GM21737 (cell line): Measurements from ENCODE around the gene DCAF11.

Source experiments
- ATAC-seq: cut with Tn5 transposase; IDR thresholded peaks from one replicate; pipeline ENCODE4 v1.9.1; 2021; ENCODE audit warnings: mild to moderate bottlenecking, moderate library complexity; ENCODE audit not compliant: unreplicated experiment

Gene DCAF11

GRCh38 chr14:24137529-24138395, 23.2 kb downstream of the DCAF11 start:
- ATAC-seq: no peak

GRCh38 chr14:24138396-24139271, 24.1 kb downstream of the DCAF11 start:
- no peak for ATAC-seq

GRCh38 chr14:24139272-24139934, 24.8 kb downstream of the DCAF11 start:
- ATAC-seq: no peak

GRCh38 chr14:24141097-24141880, 26.7 kb downstream of the DCAF11 start, which contains the start of gene EMC9:
TSS of gene EMC9 (minus strand) at chr14:24141591. CDS start at chr14:24141304, 287 bp downstream.
- ATAC-seq: peak; percentile 80

GRCh38 chr14:24143511-24143910, 28.9 kb downstream of the DCAF11 start:
- ATAC-seq: no peak

GRCh38 chr14:24144451-24144850, 29.9 kb downstream of the DCAF11 start:
- no peak for ATAC-seq

- ATAC-seq: no peak
Measured at GRCh38 chr14:24145219-24145618, 30.6 kb downstream of the DCAF11 start.

- ATAC-seq: no peak
Measured at GRCh38 chr14:24145690-24146452, 31.3 kb downstream of the DCAF11 start.

- peak; percentile 63 for ATAC-seq
Measured at GRCh38 chr14:24146453-24146977, 31.9 kb downstream of the DCAF11 start, which contains the start of gene PSME2. TSS of gene PSME2 (minus strand) at chr14:24146610. CDS start at chr14:24146581, 29 bp downstream.

- peak; percentile 76 for ATAC-seq
Measured at GRCh38 chr14:24146978-24147760, 32.6 kb downstream of the DCAF11 start, which contains the start of gene RNF31. TSS of gene RNF31 (plus strand) at chr14:24147498. CDS start at chr14:24147699, 201 bp downstream.

GRCh38 chr14:24147761-24148428, 33.3 kb downstream of the DCAF11 start:
- ATAC-seq: no peak

GRCh38 chr14:24149302-24149969, 34.9 kb downstream of the DCAF11 start:
- no peak for ATAC-seq

- ATAC-seq: no peak
Measured at GRCh38 chr14:24150061-24150460, 35.5 kb downstream of the DCAF11 start.

GRCh38 chr14:24150567-24150966, 36.0 kb downstream of the DCAF11 start:
- ATAC-seq: no peak

GRCh38 chr14:24150993-24151392, 36.4 kb downstream of the DCAF11 start:
- ATAC-seq: no peak

- ATAC-seq: no peak
Measured at GRCh38 chr14:24151404-24152080, 37.0 kb downstream of the DCAF11 start.

GRCh38 chr14:24155100-24155499, 40.5 kb downstream of the DCAF11 start:
- no peak for ATAC-seq
